ENCODE data around the gene MYLK. TPM values are rescaled to one million over a fixed set of nuclear protein-coding genes. Genes with fewer than 3 reads are reported as not detected.
"Not testable (repeated sequence)": the region's sequence is repeated elsewhere in the genome, so short reads cannot be mapped to it uniquely, and the experiment has no call there.

Gene MYLK
- total and polyA plus RNA-seq, 4 donors: 17.0 to 47.7 (median 31.1) TPM

DNA sequence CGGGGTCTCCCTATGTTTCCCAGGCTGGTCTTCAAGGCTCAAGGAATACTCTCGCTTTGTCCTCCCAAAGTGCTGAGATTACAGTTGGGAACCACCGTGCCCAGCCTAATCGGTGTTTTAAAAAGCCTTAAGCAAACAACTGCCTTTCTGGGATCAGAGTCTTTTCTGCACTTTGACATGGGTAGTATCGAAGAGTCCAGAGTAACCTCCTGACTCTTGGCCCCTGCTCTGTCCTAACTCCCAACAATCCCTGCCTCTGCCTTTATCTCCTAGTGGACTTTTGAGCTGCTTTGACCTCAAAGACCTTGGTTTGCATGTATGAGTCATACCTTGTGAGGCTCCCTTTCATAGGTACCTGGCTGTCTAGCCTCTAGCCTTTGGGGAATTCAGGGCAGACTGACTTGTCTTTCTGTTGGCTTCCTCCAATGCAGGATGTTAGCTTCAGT, 278.3 kb downstream of the MYLK start:
- Histone ChIP-seq H3K4me3 (ENCODE audit: low read depth, low read length) (no peak overlapping the region), H3K27me3 (ENCODE audit: control insufficient read depth, insufficient read depth, low read length) (no peaks in the 10 kb centered on the region), H3K36me3 (ENCODE audit: control insufficient read depth, insufficient read depth, low read length) (no peaks in the 10 kb centered on the region), H3K27ac (ENCODE audit: low read depth, low read length) (no peak overlapping the region), H3K9me3 (ENCODE audit: control insufficient read depth, insufficient read depth, low read length) (no peaks in the 10 kb centered on the region), H3K4me1 (ENCODE audit: control insufficient read depth, insufficient read depth, low read length) (no peaks in the 10 kb centered on the region)
- no peak for DNase-seq (ENCODE audit: low read depth in 4 of 6, low spot score in 6 of 6)
- 91% methylated on average over 4 of the region's 5 CpGs for WGBS (ENCODE audit: insufficient coverage)

DNA sequence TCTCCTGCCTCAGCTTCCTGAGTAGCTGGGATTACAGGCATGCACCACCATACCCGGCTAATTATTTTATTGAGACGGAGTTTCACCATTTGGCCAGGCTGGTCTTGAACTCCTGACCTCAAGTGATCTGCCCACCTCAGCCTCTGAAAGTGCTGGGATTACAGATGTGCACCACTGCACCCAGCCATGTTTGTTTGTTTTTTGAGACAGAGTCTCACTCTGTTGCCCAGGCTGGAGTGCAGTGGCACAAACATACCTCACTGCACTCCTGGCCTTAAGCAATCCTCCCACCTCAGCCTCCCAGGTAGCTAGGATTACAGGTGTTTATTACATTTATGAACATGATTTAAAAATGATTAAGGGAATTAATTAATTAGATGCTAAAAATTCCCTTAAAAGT, 281.0 kb downstream of the MYLK start:
- not testable (repeated sequence) for DNase-seq (ENCODE audit: low read depth in 4 of 6, low spot score in 6 of 6); H3K27ac ChIP-seq (ENCODE audit: low read depth, low read length); H3K36me3 ChIP-seq (ENCODE audit: control insufficient read depth, insufficient read depth, low read length); H3K9me3 ChIP-seq (ENCODE audit: control insufficient read depth, insufficient read depth, low read length); H3K4me3 ChIP-seq (ENCODE audit: low read depth, low read length); H3K27me3 ChIP-seq (ENCODE audit: control insufficient read depth, insufficient read depth, low read length); H3K4me1 ChIP-seq (ENCODE audit: control insufficient read depth, insufficient read depth, low read length)
- 80% methylated on average over 2 of the region's 2 CpGs for WGBS (ENCODE audit: insufficient coverage)

DNA sequence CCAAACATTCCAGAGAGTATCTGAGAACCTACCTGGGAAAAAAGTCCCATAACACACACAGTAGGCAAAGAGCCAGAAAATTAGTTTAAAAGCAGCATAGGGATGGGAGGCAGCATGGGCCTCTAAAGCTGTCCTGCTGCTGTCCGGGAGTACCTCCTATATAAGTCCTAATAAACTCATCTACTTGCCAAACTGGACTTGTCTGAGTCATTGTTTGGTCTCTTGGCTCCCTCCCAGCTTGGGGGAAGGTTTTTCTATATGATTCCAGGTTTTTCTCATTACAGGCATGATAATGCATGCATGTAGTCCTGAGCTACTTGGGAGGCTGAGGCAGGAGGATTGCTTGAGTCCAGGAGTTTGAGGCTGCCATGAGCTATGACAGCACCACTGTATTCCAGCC, 281.8 kb downstream of the MYLK start:
- no peaks in the 10 kb centered on the region for H3K27me3 ChIP-seq (ENCODE audit: control insufficient read depth, insufficient read depth, low read length)
- H3K36me3 ChIP-seq (ENCODE audit: control insufficient read depth, insufficient read depth, low read length): peaks cover 6% of the 10 kb centered on the region
- H3K27ac ChIP-seq (ENCODE audit: low read depth, low read length): no peak overlapping the region
- H3K9me3 ChIP-seq (ENCODE audit: control insufficient read depth, insufficient read depth, low read length): no peaks in the 10 kb centered on the region
- H3K4me3 ChIP-seq (ENCODE audit: low read depth, low read length): no peak overlapping the region
- no peaks in the 10 kb centered on the region for H3K4me1 ChIP-seq (ENCODE audit: control insufficient read depth, insufficient read depth, low read length)
- no peak for DNase-seq (ENCODE audit: low read depth in 4 of 6, low spot score in 6 of 6)
- WGBS (ENCODE audit: insufficient coverage): 78% methylated on average over 1 of the region's 1 CpG

DNA sequence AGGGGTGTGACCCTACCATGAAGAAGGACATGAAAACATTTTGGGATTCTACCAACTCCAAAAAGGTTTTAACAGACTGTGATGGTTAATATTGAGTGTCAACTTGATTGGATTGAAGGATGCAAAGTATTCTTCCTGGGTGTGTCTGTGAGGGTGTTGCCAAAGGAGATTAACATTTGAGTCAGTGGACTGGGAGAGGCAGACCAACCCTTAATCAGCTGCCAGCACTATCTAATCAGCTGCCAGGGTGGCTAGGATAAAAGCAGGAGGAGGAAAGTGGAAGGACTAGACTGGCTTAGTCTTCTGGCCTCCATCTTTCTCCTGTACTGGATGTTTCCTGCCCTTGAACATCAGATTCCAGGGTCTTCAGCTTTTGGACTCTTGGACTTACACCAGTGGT, 283.3 kb downstream of the MYLK start:
- H3K4me1 ChIP-seq (ENCODE audit: control insufficient read depth, insufficient read depth, low read length); DNase-seq (ENCODE audit: low read depth in 4 of 6, low spot score in 6 of 6); H3K36me3 ChIP-seq (ENCODE audit: control insufficient read depth, insufficient read depth, low read length); H3K27me3 ChIP-seq (ENCODE audit: control insufficient read depth, insufficient read depth, low read length); H3K4me3 ChIP-seq (ENCODE audit: low read depth, low read length); H3K27ac ChIP-seq (ENCODE audit: low read depth, low read length); H3K9me3 ChIP-seq (ENCODE audit: control insufficient read depth, insufficient read depth, low read length): not testable (repeated sequence)

DNA sequence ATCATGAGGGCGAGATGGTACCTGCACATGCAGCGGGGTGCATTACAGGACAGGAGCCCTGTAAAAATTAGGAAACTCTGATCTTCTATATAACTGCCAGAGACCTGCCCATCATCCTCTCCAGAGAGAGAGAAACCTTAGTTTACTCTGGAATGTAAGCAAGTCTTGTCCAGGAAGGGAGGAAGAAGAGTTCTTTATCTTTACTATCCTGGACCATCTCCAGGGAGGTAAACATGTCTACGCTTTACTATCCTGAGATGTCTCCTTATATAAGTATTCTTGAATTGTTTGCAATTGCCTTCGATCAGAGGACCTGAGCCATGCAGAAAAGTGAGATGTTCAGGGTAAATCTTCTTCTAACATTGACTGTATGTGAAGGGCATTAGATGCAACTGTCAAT, 286.6 kb downstream of the MYLK start:
- H3K4me3 ChIP-seq (ENCODE audit: low read depth, low read length): no peak overlapping the region
- H3K9me3 ChIP-seq (ENCODE audit: control insufficient read depth, insufficient read depth, low read length): no peaks in the 10 kb centered on the region
- H3K36me3 ChIP-seq (ENCODE audit: control insufficient read depth, insufficient read depth, low read length): peaks cover 6% of the 10 kb centered on the region
- H3K27me3 ChIP-seq (ENCODE audit: control insufficient read depth, insufficient read depth, low read length): no peaks in the 10 kb centered on the region
- H3K4me1 ChIP-seq (ENCODE audit: control insufficient read depth, insufficient read depth, low read length): no peaks in the 10 kb centered on the region
- WGBS (ENCODE audit: insufficient coverage): 100% methylated on average over 2 of the region's 4 CpGs
- no peak for DNase-seq (ENCODE audit: low read depth in 4 of 6, low spot score in 6 of 6)
- H3K27ac ChIP-seq (ENCODE audit: low read depth, low read length): no peak overlapping the region

DNA sequence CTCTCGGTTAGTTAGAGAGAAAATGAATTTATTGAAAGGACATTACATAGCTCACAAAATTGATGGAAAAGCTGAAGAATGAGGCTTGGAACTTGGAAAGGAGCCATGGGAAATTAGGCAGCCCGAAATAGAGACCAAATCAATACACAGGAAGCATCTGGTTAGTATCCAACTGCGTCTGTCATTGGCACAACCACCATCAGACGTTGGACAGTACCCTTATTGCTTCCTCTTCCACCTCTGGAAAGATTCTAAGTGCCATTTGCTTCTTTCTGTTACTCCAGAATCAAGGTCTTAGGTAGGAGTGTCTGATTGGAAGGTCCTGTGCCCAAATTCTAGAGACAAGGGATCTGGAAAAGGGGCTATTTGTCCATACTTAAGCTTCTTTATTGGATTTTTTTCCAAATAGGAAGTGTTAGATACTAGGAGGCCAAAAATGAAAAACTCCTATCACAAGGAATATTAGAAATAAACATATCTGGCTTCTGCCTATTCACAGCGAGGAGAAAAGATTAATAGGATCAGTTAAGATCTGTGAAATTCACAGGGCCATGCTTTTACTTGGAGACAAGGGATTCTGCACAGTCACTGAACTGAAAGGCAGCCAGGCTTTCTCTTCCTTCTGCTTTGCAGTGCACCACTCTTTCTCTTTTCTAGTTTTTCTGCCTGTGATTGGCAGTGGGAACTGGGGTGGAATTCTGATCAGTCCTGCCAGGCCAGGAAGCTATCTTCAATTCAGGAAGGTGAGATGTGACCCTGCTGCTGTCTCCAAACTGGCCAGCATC, 288.5 kb downstream of the MYLK start:
- Histone ChIP-seq H3K27ac (ENCODE audit: low read depth, low read length) (no peak overlapping the region), H3K9me3 (ENCODE audit: control insufficient read depth, insufficient read depth, low read length) (peaks cover 4% of the 10 kb centered on the region), H3K4me1 (ENCODE audit: control insufficient read depth, insufficient read depth, low read length) (no peaks in the 10 kb centered on the region), H3K4me3 (ENCODE audit: low read depth, low read length) (no peak overlapping the region), H3K27me3 (ENCODE audit: control insufficient read depth, insufficient read depth, low read length) (no peaks in the 10 kb centered on the region), H3K36me3 (ENCODE audit: control insufficient read depth, insufficient read depth, low read length) (peaks cover 6% of the 10 kb centered on the region)
- WGBS (ENCODE audit: insufficient coverage): 67% methylated on average over 3 of the region's 5 CpGs
- peak in 2 of 6 donors; percentile 10 to 11 for DNase-seq (ENCODE audit: low read depth in 4 of 6, low spot score in 6 of 6)

DNA sequence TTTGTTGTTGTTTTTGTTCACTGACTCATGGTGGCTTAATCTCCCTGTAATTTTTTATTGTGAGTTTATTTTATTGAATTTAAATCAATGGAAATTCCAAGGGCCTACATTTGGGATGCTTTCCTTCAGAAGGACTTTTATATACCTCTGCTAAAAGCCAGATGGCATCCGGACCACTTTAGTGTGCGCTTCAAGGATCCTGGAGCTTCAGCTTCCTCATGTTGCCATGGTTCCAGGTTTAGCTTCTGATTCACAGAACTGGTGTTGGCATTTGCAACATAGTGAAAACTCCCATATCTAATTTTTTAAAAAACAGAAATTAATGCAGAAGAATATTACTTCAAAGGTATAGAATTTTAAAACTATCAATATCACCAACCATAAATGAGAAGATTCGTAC, 290.8 kb downstream of the MYLK start:
- no peak overlapping the region for H3K27ac ChIP-seq (ENCODE audit: low read depth, low read length)
- H3K4me1 ChIP-seq (ENCODE audit: control insufficient read depth, insufficient read depth, low read length): no peaks in the 10 kb centered on the region
- no peaks in the 10 kb centered on the region for H3K27me3 ChIP-seq (ENCODE audit: control insufficient read depth, insufficient read depth, low read length)
- 75% methylated on average over 2 of the region's 3 CpGs for WGBS (ENCODE audit: insufficient coverage)
- H3K4me3 ChIP-seq (ENCODE audit: low read depth, low read length): no peak overlapping the region
- DNase-seq (ENCODE audit: low read depth in 4 of 6, low spot score in 6 of 6): peak in 4 of 6 donors; percentile 21 to 70 (median 41)
- peaks cover 6% of the 10 kb centered on the region for H3K9me3 ChIP-seq (ENCODE audit: control insufficient read depth, insufficient read depth, low read length)
- no peaks in the 10 kb centered on the region for H3K36me3 ChIP-seq (ENCODE audit: control insufficient read depth, insufficient read depth, low read length)

DNA sequence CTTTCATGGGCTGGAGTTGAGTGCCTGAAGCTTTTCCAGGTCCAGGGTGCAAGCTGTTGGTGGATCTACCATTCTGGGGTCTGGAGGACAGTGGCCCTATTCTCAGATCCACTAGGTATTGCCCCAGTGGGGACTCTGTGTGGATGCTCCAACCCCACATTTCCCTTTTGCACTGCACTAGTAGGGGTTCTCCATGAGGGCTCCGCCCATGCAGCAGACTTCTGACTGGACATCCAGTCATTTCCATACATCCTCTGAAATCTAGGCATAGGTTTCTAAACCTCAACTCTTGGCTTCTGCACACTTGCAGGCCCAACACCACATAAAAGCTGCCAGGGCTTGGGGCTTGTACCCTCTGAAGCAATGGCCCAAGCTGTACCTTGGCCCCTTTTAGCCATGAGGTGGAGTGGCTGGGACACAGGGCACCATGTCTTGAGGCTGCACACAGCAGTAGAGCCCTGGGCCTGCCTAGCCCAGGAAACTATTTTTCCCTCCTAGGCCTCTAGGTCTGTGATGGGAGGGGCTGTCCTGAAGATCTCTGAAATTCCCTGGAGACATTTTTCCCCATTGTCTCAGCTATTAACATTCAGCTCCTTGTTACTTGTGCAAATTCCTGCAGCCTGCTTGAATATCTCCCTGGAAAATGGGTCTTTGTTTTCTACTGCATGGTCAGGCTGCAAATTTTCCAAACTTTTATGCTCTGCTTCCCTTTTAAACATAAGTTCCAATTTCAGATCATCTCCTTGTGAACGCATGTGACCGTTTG, 293.3 kb downstream of the MYLK start:
- Histone ChIP-seq H3K27me3 (ENCODE audit: control insufficient read depth, insufficient read depth, low read length) (no peaks in the 10 kb centered on the region), H3K4me1 (ENCODE audit: control insufficient read depth, insufficient read depth, low read length) (no peaks in the 10 kb centered on the region), H3K9me3 (ENCODE audit: control insufficient read depth, insufficient read depth, low read length) (peaks cover 6% of the 10 kb centered on the region), H3K27ac (ENCODE audit: low read depth, low read length) (no peak overlapping the region), H3K4me3 (ENCODE audit: low read depth, low read length) (no peak overlapping the region), H3K36me3 (ENCODE audit: control insufficient read depth, insufficient read depth, low read length) (no peaks in the 10 kb centered on the region)
- no peak for DNase-seq (ENCODE audit: low read depth in 4 of 6, low spot score in 6 of 6)
- 100% methylated on average over 3 of the region's 3 CpGs for WGBS (ENCODE audit: insufficient coverage)

DNA sequence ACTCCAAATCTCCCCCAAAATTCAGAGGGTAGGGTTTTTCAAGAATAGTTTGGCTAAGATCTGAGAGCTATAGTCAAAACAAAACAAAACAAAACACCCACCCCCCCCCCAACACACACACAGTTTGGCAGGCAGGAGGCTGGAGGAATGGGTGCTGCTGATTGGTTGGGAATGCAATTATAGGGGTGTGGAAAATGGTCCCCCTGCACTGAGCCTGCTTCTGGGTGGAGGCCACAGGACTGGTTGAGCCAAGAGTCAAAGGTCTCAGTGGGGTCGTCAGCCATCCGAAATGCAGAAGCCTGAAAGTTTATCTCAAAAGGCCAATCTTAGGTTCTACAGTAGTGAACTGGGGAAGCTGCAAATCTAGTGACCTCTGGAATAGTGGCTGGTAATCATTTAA, 296.7 kb downstream of the MYLK start:
- Histone ChIP-seq H3K9me3 (ENCODE audit: control insufficient read depth, insufficient read depth, low read length) (peaks cover 6% of the 10 kb centered on the region), H3K4me3 (ENCODE audit: low read depth, low read length) (no peak overlapping the region), H3K36me3 (ENCODE audit: control insufficient read depth, insufficient read depth, low read length) (no peaks in the 10 kb centered on the region), H3K4me1 (ENCODE audit: control insufficient read depth, insufficient read depth, low read length) (no peaks in the 10 kb centered on the region), H3K27ac (ENCODE audit: low read depth, low read length) (no peak overlapping the region), H3K27me3 (ENCODE audit: control insufficient read depth, insufficient read depth, low read length) (no peaks in the 10 kb centered on the region)
- DNase-seq (ENCODE audit: low read depth in 4 of 6, low spot score in 6 of 6): no peak
- 85% methylated on average over 2 of the region's 2 CpGs for WGBS (ENCODE audit: insufficient coverage)

DNA sequence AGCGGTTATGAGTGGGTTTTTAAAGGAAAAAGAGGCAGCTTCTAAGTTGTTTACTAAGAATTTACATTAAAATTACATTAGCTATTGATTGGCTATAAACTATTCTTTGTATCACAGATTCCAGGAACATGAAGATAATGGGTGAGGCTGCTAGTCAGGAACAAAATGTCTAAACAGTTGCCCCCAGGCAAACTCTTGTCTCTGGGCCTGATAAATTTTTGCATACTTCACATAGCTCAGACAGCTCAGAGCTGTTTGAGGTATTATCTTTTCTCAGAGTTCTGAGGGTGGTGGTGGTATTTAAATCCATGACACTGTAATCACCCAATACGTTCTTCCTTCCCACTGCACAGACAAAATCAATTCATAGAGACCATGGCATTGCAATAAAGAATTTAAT, 297.2 kb downstream of the MYLK start:
- Histone ChIP-seq H3K36me3 (ENCODE audit: control insufficient read depth, insufficient read depth, low read length) (no peaks in the 10 kb centered on the region), H3K4me1 (ENCODE audit: control insufficient read depth, insufficient read depth, low read length) (no peaks in the 10 kb centered on the region), H3K27ac (ENCODE audit: low read depth, low read length) (no peak overlapping the region), H3K27me3 (ENCODE audit: control insufficient read depth, insufficient read depth, low read length) (no peaks in the 10 kb centered on the region), H3K9me3 (ENCODE audit: control insufficient read depth, insufficient read depth, low read length) (peaks cover 6% of the 10 kb centered on the region), H3K4me3 (ENCODE audit: low read depth, low read length) (no peak overlapping the region)
- no peak for DNase-seq (ENCODE audit: low read depth in 4 of 6, low spot score in 6 of 6)
- WGBS (ENCODE audit: insufficient coverage): no CpG with 5 or more reads among the region's 2 CpGs

Measured in spinal cord (tissue), 10 donors.